CD4-positive, alpha-beta T cell treated with Interleukin-21 for 1 hour (primary cell): Measurements from ENCODE around the gene SMYD5.
A peak's percentile ranks its signal among the peaks of the same experiment; 100 is the strongest.

Source experiments
- DNase-seq: peaks from one replicate; pipeline ENCODE4 v3.0.0-alpha.2; 2020

The SMYD5 gene

DNA sequence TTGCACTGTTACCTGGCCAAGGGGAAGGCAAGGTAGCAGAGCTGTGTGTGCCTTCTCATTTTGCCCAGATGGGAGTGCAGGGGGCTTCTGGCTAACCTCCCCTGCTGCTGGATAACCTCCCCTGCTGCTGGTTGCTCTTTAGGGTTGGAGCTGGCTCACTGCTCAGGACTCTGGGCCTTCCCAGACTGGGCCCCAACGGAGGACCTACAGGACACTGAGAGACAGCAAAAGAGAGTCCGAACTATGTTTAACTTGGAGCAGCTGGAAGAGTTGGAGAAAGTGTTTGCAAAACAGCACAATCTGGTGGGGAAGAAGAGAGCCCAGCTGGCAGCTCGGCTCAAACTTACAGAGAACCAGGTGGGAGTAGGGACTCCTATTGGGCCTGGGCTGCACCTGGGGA is 5.8 kb upstream of the SMYD5 start:
- DNase-seq: no peak

DNA sequence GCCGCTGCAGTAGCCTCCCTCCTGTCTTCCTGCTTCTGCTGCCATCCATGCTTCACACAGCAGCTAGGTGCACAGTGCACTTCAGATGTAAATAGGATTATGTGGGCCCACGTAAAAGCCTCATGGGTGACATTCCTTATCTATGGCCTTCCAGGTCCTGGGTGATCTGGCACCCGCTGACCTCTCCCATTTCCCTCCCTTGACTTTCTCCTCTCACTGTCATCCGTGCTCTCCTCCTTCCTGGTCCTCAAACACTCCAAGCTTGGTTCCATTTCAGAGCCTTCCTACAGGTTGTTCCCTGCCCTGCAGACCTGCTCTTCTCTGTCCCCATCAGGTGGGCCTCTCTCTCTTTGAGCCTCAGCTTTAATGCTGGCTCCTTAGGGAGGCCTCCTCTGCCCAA is 4.0 kb upstream of the SMYD5 start:
- DNase-seq: no peak

DNA sequence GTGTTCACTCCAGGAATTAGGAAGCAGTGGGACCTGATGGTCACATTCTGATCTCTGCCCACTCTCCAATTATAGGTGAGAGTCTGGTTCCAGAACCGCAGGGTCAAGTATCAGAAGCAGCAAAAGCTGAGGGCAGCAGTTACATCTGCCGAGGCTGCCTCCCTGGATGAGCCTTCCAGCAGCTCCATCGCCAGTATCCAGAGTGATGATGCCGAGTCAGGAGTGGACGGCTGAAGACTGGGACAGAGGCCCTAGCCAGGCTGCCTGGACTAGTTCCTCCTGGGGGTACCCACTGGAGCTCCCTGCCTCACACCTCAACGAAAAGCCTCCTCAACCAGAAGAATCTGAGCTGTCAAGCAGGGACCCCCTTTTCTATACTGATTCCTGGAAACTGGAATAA is 3.3 kb upstream of the SMYD5 start:
- DNase-seq: no peak

DNA sequence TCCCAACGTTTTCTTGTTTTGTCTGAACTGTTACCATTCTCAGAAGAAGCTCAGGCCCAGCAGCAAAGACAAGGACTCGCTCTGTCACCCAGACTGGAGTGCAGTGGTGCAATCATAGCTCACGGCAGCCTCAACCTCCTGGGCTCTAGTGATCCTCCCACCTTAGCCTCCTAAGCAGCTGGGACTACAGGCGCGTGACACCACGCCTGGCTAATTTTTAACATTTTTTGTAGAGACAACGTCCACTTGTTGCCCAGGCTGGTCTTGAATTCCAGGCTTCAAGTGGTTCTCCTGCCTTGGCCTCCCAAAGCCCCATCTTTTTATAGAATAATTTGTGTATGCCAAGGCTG is 2.0 kb upstream of the SMYD5 start:
- no peak for DNase-seq

DNA sequence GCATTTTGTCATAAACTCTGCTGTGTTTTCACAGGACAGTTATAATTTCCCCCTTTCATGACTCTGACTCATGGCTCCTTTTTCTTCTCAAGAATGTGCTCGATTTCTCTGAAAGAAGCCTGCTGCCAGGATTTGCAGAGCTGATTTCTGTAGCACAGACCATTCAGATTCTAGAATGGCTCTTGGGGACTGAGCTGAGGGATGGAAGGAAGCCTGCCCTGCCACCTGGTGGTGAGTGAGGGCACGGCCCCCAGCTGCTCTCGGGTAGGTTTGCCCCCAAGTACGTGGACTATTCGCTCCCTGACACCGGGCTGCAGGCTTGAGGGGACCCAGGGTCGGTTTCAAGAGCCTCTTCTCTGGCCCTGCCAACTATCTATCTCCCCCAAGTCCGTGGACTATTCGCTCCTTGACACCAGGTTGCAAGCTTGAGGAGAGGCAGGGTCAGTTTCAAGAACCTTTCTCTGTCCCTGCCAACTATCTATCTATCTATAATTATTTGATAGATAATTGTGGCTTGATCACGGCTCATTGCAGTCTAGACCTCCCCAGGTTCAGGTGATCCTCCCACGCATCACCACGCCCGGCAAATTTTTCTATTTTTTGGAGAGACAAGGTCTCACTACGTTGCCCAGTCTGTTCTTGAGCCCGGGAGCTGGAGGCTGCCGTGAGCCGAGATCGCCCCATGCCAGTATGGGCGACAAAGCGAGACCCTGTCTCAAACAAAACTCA is 1.4 kb upstream of the SMYD5 start:
- peak; percentile 74 for DNase-seq

DNA sequence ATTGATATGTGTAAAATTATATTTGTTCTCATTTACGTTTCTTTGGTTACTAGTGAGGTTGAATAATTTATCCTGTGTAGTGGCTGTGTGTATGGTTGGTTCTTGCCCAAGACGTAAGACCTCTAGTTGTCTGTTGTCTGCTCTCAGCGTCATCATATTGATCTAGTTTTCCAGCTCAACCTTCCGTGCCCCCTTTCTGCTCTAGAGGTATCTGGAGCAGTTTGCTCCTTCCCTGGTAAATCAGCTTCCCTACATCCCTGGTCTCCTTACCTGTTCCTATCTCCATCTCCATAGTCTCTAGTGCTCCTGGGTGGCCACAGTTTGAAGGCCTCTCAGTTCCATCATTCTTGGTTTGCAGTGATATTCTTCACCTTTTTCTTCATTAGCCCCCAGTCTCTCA is 1.2 kb downstream of the SMYD5 start:
- DNase-seq: no peak

DNA sequence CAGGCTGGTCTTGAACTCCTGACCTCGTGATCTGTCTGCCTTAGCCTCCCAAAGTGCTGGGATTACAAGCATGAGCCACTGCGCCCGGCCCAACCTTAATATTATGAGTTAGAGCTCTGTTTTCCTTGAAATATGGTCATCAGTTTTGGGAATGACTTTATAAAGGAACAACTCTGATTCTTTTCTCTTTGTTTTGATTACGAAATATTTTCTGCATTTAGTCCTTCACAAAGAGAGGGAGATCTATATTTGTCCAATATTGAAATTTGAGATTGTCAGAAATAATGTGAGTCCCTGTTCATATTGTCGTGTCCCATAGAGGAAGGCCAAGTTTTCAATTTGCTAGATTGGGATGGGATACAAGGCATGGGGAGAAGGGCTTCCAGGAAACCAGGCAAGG is 3.1 kb downstream of the SMYD5 start:
- no peak for DNase-seq

DNA sequence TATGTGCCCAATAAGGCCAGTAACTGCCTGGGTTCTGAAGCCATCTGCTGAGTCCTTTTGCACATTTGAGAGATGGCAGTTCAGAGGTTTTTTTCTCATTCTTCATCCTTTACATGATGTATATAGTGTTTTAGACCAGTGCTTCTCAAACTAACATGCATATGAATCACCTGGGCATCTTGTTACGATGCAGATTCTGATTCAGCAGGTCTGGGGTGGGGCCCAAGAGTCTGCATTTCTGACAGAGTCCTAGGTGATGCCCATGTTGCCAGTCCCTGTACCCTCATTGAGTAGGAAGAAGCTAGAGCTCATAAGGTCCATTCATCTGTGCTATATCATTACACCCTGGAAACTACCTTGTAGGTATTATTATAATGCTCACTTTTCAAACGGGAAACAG is 3.8 kb downstream of the SMYD5 start:
- no peak for DNase-seq

DNA sequence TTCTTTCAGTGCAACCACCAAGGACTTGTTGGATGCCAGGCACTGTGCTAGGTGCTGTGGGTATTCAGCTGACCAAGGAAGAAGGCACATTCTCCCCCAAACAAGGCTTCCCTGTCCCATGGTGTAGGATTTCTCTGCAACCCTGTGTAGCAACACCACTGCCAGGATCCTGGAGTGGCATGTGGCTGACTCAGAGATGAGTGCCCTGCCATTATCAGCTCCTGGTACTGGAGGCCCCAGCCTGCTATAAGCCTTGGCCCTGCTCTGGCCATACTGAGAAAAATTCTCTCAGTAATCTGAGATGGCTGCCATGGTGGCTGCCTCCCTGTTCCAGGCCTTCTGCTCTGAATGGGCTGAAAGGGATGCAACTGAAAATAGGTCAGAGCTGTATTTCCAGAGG is 4.3 kb downstream of the SMYD5 start:
- DNase-seq: no peak

DNA sequence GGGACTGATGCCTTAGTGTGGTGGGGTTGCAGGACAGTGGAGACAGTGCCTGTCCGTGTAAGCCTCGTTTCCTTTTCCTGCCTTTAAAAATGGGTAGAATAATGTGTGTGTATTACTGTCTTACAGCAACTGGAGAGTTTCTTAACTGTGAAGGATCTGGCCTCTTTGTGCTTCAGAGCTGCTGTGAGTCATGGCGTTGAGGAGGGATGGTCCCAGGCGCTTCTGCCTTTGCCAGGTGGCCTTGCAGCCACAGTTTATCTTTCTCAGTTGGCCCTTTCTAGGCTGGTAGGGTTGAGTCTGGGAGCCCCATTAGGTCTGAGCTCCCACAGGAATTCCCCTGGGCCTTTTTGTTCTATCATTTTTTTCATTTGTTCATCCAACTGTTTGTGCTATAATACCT is 9.8 kb downstream of the SMYD5 start:
- no peak for DNase-seq

DNA sequence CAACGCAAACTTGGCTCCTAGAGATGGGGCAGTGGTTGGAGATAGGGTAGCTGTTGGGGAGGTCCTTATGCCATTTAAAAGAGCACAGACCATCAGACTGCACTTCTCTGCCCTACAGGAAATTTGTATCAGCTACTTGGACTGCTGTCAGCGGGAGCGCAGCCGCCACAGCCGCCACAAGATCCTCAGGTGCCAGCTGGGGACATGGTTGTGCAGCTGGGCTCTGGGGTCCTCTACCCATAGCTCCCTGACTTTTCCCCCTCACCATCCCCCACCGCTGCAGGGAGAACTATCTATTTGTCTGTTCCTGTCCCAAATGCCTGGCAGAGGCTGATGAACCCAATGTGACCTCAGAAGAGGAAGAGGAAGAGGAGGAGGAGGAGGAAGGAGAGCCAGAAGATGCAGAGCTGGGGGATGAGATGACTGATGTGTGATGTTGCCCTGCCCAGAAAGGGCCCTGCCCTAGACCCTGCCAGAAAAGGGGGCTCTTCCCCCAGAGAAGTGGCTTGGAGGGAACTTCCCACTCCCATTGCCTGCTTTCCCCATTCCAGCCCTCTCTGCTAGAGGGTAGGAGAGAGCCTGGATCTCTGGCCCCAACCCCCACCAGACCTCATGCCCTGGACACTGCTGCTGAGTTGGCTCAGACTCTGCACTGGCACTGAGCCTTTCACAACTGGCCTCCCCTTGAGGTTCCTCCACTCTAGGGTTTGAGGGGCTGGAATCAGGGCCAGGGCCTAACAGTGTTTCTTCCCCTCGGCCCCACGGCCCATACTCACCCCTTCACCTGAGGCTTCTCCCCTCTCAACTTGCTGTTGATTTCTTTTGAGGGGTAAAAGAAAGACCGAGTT is 11.7 kb downstream of the SMYD5 start:
- no peak for DNase-seq

DNA sequence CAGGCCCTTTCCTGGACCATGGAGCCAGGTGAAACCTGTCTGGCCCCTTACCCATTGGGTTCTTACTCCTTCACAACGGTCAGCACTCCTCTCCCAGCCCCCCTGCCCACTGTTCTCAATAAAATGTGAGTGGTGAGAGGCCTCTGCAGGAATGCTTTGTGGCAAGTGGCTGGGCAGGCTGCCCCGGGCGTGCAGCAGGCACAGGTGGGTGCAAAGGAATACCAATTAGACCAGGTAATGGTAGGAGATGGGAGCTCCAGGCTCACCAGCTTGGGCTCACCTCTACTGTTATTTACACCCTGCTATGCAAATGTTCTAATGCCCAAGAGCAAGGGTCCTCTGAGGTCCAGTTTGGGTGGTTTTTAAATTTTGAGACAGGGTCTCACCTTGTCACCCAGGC is 13.0 kb downstream of the SMYD5 start:
- DNase-seq: no peak

DNA sequence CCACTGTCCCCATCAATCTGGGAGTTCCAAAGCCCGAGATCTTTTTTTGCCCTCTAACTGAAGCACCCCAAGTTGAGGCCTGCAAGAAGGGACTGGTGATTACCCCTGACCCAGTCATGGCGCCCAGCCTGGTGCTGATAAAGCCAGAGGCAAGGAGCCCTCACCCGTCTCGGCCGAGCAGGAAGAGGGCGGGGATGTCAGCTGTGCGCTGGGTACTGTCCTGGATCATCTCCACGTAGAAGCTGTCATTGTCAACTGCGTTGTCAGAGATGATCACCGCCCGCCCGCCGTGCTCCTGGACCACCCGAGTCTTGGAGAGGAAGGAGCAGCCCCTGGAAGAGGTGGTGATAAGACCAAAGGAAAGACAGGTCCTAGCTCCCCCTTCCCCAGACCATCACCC is 14.6 kb downstream of the SMYD5 start:
- DNase-seq: no peak

DNA sequence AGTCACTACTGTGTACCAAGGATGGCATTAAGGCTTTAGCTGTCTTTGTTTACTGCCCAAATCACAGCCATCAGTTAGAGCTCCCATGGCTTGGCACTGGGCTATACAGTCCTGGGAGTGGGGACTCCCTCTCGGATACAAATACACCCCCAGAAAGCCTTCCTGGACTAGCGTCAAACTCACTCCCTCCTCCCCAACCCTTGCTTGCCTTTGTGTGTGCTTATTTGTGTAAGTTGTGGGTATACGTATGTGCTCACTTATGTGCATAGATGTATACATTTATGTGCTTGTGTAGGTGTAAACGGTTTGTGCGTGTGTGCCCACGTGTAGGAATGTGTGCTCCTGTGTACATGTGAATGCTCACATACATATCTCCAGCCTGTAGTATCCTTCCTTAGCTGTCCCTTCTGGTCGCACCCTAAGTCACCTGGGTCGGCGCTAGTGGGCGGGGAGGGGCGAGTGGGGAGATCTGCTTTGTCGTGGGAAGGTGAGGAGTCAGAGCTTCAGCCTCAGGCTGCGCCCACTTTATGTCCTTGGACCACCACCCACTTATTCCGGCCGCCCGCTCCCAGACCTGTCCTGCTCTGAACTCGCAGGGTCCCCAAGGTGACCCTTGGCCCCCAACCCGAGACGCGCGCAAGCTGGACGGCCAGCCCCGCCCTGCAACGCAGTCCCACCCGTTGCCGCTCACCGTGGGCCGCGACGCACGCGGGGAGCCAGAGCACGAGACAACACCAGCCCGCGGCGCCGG is 18.5 kb downstream of the SMYD5 start:
- DNase-seq: peak; percentile 37

DNA sequence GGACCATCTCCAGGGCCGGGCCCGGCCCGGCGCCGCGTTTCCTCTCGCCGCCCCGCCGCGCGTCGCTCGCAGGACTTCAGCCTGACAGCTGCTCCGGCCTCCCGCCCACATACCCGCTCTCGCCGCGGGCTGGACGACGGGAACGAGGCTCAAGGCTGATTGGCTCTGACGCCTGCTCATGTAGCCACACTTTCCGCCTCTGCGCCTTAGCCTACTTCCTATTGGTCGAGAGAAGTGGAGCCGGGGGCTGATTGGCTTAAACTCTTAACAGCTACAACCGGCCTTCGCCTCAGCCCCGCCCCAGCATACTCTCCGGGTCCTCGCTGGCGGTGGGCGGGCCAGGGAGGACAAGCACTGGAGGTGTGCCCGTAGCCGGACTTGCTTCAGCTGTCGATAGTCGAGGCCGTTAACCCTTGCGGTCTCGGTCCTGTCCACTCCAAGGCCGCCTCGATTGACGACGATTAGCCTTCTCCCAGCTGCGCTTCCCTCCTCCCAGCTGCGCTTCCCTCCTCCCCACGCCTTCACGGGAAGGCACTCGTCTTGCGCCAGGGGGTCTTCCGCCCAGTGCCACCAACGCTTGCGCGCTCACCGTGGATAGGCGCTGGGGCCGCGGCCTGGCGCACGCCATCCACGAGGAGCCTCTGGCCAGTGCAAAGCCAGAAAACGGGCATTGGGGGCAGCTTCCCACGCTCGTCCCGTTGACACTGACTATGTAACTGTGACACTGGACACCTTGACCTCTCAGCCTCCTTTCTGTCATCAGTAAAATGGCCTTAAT is 19.3 kb downstream of the SMYD5 start, which contains the start of gene PRADC1:
Gene PRADC1, minus strand, starts transcription at position 86 of the 778 bp plus-strand sequence. Its CDS starts 79 bp downstream, at position 7.
- peak; percentile 98 for DNase-seq

DNA sequence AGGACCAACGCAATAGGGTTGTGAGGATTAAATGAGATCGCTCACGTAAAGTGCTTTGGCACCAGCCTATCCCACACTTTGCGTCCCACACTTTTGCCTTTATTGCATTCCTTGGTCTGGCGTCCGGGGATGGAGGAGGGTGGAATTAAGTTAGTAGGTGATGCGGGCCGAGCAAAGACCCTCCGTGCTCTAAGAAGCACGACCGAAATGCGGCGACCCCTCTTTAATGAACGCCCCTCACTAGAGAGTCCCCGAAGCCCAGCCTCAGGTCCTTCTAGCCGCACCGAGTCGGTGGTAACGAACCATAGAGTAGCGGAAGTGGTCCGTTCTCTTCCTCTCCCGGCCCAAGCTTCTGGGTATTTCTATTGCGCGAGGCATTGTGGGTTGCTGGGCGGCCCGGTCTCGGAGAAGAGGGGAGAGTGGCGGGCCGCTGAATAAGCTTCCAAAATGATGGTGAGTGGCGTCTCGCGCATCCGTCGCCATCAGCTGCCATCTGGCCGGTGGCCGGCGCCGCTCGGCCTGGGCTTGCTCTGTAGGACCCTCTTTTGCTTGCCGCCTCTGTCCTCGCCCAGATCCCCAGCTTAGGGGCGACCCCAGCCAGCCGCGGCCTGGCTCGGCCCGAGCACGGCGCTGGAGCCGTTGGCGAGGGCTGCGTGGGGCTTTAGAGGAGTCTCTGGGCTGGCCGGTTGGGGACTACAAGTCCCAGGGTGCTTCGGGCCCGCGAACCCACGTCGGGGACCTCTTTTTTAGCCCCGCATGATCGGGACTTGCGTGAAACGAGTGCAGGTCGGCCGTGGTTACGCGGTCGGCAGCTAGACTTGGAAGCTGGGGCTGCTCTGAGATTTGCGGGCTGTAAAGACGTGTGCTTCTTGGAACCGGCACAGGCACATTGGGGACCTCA is 20.1 kb downstream of the SMYD5 start, which contains the start of gene CCT7:
Gene CCT7, plus strand, starts transcription at position 377 of the 901 bp plus-strand sequence. Its CDS starts 71 bp downstream, at position 448.
- peak; percentile 93 for DNase-seq

DNA sequence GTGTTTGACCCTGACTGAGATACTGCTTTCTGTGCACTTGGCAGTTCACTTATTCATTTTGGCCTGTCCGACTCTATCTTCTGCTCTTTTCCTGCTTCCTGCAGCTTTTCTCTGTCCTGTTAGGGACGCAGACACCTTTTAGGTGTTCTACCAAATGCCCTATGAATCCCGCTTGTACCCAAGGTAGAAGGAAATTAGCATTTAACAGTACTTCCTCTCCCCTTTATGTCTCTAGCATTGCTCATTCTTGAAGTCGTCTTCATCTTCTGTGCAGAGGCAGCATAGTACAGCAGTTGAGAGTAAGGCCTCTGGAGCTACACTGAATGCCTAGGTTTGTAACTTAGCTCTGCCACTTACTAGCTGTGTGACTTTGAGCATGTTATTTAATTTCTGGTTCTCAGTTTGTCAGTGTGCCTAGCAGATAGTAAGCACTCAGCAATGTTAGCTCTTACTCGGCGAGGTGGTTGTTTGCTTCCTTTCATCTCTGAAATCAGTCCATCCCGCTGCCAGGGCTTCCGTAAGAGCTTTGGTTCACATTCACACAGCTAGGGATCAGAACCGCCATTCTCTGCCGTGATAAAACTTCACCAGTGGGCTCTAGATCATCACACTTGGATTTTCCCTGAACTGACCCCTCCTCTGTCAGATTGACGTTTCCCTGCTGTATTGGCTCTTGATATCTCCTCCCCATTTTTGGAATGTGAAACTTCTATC is 21.4 kb downstream of the SMYD5 start:
- DNase-seq: peak; percentile 16

DNA sequence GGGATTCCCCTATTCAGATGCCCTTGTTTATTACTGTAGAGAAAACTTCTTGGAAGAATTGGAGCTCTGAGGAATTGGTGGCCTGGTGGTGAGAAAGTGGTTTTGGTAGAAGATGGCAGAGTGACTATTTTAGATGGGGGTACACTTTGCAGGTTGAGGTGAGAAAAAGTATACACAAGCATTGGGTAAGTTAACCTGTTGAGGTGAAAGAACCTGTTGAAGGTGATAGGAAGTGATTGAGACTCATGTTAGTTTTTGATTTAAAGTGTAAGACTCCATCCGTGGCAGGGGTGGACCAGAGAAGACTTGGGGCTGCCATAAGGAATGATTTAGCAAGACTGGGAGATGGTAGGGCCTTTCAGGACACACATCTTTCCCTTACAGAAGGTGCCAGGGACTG is 23.1 kb downstream of the SMYD5 start:
- DNase-seq: no peak

DNA sequence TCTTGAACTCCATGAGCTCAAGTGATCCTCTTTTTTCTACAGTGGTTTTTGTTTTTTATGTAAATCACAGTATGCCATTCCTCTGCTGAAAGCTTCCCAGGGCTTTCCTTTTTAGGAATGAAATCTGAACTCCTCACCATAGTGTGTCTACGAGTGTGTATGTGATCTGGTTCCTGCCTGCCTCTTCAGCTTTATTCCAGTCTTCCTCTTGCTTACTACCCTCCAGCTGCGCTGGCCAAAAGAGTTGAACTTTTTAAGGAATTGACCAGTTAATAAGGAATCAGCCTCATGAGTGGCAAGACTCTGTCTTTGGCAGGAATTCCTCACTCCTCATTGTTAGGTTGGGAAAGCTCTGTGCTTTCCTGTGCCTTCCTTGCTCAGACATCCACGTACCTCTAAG is 24.1 kb downstream of the SMYD5 start:
- no peak for DNase-seq

DNA sequence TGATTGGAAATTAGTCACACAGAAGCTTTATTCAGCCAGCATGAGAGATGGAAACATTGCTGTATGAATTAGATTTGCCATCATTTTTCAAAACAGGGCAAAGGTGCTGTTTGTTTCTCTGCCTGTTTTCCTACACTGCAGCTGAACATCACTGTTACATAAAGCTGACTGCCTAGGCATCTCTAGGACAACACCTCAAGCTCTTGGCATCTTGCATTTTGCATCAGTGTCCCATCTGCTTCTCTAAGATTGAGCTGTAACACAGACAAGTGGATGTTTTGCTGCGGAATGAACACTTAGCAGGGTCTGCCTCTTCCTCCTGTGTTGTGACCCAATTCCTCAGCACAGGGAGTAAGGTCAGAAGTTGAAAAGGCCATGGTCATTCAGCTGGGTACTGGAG is 24.9 kb downstream of the SMYD5 start:
- DNase-seq: no peak

DNA sequence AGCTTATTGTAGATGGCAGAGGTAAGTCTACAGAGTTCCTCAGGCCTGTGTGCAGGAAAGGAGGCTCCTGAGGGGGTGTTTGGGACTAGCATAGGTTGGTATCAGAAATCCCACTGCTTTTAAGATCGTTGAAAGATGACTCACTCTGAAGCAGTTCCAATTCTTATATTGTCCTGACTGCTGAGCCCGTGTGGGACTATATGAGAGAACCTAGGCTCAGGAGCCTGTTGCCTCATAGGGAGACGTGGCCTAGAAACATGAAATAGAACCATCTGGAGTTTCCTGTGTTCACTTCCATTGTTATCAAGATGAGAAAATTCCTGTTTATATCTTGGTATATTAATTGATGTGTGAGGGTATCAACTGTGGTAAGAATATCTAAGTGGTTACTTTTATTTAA is 25.7 kb downstream of the SMYD5 start:
- DNase-seq: no peak
